ENCODE measurements around the gene RYR2. TPM values are rescaled to one million over a fixed set of nuclear protein-coding genes. Genes with fewer than 3 reads are reported as not detected.

The RYR2 gene
- total and polyA plus RNA-seq, 3 donors from 2014 or later, result 5.4 to 9.5 (median 9.1) TPM

DNA sequence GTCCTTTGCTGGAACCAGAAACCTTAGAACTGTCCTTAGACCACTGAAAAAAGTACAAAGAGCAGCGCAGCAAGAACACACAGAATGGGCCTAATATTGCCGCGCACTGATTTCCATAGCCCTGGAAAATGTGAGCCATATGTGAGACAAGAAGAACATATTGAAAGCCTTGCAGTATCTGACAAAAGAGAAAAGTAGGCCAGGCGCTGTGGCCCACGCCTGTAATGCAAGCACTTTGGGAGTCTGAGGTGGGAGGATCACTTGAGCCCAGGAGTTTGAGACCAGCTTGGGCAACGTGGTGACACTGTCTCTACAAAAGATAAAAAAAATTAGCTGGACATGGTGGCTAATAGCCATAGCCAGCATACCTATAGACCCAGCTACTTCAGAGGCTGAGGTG is 300.7 kb downstream of the RYR2 start:
- Histone ChIP-seq H3K9me3 (no peaks in the 10 kb centered on the region), H3K27ac (no peak overlapping the region), H3K4me3 (no peak overlapping the region), H3K4me1 (no peaks in the 10 kb centered on the region), H3K36me3 (ENCODE audit: low read depth, missing control alignments) (no peaks in the 10 kb centered on the region), H3K27me3 (no peaks in the 10 kb centered on the region)
- 90 to 92% methylated on average over 6 of the region's 6 CpGs for WGBS, 2 donors
- TF ChIP-seq, protein P1, sequence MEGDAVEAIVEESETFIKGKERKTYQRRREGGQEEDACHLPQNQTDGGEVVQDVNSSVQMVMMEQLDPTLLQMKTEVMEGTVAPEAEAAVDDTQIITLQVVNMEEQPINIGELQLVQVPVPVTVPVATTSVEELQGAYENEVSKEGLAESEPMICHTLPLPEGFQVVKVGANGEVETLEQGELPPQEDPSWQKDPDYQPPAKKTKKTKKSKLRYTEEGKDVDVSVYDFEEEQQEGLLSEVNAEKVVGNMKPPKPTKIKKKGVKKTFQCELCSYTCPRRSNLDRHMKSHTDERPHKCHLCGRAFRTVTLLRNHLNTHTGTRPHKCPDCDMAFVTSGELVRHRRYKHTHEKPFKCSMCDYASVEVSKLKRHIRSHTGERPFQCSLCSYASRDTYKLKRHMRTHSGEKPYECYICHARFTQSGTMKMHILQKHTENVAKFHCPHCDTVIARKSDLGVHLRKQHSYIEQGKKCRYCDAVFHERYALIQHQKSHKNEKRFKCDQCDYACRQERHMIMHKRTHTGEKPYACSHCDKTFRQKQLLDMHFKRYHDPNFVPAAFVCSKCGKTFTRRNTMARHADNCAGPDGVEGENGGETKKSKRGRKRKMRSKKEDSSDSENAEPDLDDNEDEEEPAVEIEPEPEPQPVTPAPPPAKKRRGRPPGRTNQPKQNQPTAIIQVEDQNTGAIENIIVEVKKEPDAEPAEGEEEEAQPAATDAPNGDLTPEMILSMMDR (IDR thresholded peaks at IDR 0.05), result no peak
- no peak for TF ChIP-seq POLR2A (IDR thresholded peaks at IDR 0.05)
- intact Hi-C loops (cut with DNase I; ENCODE audit: low total_unique reads), result no loop called here
- DNase-seq, result no peak

DNA sequence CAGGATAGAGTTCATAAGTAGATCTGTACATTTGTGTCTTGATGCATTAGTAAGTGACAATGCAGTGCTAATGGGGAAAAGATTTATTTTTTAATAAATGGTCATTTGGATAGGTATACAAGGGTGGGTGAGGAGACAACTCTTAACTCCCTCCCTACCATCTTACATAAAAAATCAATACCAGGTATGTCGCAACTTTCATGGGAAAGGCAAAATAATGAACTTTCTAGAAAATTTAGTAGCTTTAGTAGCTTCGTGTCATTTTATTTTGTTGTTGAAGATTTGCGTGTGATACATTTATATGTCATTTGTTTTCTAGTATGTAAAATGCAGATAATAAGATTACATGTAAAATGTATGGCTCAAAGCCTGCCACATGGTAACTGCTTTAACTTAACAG is 310.8 kb downstream of the RYR2 start:
- no peak for DNase-seq
- WGBS, 2 donors, result 94 to 97% methylated on average over 3 of the region's 3 CpGs
- Histone ChIP-seq H3K4me3 (no peak overlapping the region), H3K9me3 (no peaks in the 10 kb centered on the region), H3K27ac (no peak overlapping the region), H3K36me3 (ENCODE audit: low read depth, missing control alignments) (no peaks in the 10 kb centered on the region), H3K4me1 (no peaks in the 10 kb centered on the region), H3K27me3 (no peaks in the 10 kb centered on the region)
- TF ChIP-seq, protein P1 (IDR thresholded peaks at IDR 0.05), result no peak
- TF ChIP-seq POLR2A (IDR thresholded peaks at IDR 0.05), result no peak
- intact Hi-C loops (cut with DNase I; ENCODE audit: low total_unique reads), result no loop called here

DNA sequence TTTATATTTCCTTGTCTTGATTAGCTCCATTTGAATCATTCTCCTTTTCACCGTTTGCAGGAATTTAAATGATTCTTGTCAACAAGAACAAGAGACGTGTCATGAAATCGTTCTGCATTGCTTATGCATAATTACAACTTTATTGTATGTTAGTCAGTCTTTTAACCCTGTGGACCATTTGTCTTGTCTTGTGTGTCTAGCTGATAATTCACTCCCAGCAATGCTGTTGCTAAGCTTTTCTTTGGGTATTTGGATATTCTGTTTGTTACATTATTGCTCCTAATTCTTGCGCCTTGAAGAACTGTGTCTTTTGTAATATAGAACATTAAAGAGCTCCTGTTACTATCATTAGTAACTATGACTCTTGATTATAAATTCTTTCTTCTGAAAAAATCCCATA is 311.9 kb downstream of the RYR2 start:
- no peaks in the 10 kb centered on the region for H3K4me1 ChIP-seq
- no peak for TF ChIP-seq POLR2A (IDR thresholded peaks at IDR 0.05)
- TF ChIP-seq, protein P1 (IDR thresholded peaks at IDR 0.05), result no peak
- no peak for DNase-seq
- H3K36me3 ChIP-seq (ENCODE audit: low read depth, missing control alignments), result no peaks in the 10 kb centered on the region
- H3K4me3 ChIP-seq, result no peak overlapping the region
- no peak overlapping the region for H3K27ac ChIP-seq
- H3K9me3 ChIP-seq, result no peaks in the 10 kb centered on the region
- no peaks in the 10 kb centered on the region for H3K27me3 ChIP-seq
- WGBS, 2 donors, result 73 to 75% methylated on average over 4 of the region's 4 CpGs
- intact Hi-C loops (cut with DNase I; ENCODE audit: low total_unique reads), result no loop called here

DNA sequence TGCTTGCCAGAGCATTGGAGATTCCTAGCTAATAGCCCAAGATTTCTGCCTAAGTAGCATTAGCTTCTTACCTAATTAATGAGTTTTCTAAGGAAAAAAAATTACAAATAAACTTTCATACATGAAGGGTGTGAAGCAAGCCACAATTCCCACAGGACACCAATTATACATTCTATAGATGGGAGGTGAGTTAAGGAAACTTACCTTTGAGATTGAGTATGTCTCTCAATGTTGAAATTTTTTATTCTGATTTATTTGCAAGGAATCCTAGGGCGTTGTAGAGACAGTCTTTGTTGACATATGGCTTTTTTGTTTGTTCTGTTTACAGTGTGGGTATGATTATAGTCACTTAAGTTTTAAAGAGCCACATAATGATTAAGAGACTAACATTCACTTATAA is 313.0 kb downstream of the RYR2 start:
- intact Hi-C loops (cut with DNase I; ENCODE audit: low total_unique reads), result no loop called here
- WGBS, 2 donors, result 78 to 83% methylated on average over 1 of the region's 1 CpG
- H3K4me3 ChIP-seq, result no peak overlapping the region
- H3K27me3 ChIP-seq, result no peaks in the 10 kb centered on the region
- TF ChIP-seq, protein P1 (IDR thresholded peaks at IDR 0.05), result no peak
- no peak for TF ChIP-seq POLR2A (IDR thresholded peaks at IDR 0.05)
- H3K27ac ChIP-seq, result no peak overlapping the region
- no peak for DNase-seq
- H3K36me3 ChIP-seq (ENCODE audit: low read depth, missing control alignments), result no peaks in the 10 kb centered on the region
- H3K9me3 ChIP-seq, result no peaks in the 10 kb centered on the region
- H3K4me1 ChIP-seq, result no peaks in the 10 kb centered on the region

DNA sequence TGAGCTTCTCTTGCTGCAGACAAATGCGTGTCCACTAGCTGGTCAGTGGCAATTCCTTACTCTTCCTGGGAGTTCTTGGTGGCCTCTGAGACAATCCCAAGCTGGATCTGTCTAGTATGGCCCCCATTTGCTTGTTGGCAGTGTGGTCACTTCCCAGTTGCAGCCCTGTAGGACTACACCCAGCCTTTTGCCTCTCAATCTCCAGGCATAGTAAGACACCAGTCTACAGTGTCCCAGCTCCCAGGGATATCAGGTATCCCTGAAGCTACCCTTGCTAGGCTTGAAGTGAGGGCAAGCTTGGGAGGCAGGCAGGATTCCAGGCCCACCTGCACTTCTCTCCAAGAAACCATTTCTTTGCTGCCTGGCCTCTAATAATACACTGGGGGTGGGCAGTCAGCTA is 316.6 kb downstream of the RYR2 start:
- DNase-seq, result no peak
- H3K27me3 ChIP-seq, result no peaks in the 10 kb centered on the region
- WGBS, 2 donors, result 80 to 89% methylated on average over 1 of the region's 1 CpG
- H3K4me1 ChIP-seq, result no peaks in the 10 kb centered on the region
- no peaks in the 10 kb centered on the region for H3K36me3 ChIP-seq (ENCODE audit: low read depth, missing control alignments)
- no peak overlapping the region for H3K4me3 ChIP-seq
- no peaks in the 10 kb centered on the region for H3K9me3 ChIP-seq
- no peak overlapping the region for H3K27ac ChIP-seq
- TF ChIP-seq, protein P1 (IDR thresholded peaks at IDR 0.05), result no peak
- no peak for TF ChIP-seq POLR2A (IDR thresholded peaks at IDR 0.05)
- intact Hi-C loops (cut with DNase I; ENCODE audit: low total_unique reads), result no loop called here
